HEK293 (cell line): ENCODE results near the gene SMIM31.

Experiments used
- CTCF ChIA-PET: fragments of 350-600 bp; formaldehyde crosslinking; extraction: SDS; loops from one replicate; lab custom pipeline; 2021; ENCODE audit warnings: antibody characterized with exemption; lab: Yijun Ruan, JAX
- POLR2A ChIA-PET: fragments of 300-600 bp; formaldehyde crosslinking; extraction: SDS; loops from one replicate; lab custom pipeline; 2020; ENCODE audit warnings: antibody characterized with exemption, inconsistent platforms; lab: Yijun Ruan, JAX
- H3K27ac ChIP-seq: fragments of 200-500 bp; sonication (Bioruptor generic); 2 replicates; pipeline ENCODE4 v1.5.1; 2014; ENCODE audit warnings: low read depth, low read length, control low read depth, inconsistent platforms; ENCODE audit errors: extremely low read depth
- H3K36me3 ChIP-seq, 2 experiments: fragments of 200-500 bp in 1 of 2; sonication (Bioruptor generic) in 1 of 2; 1 replicate in 1 of 2; 2 replicates in 1 of 2; pipeline ENCODE4 v1.5.1; 2014 to 2017; ENCODE audit warnings: inconsistent platforms in 2 of 2, low read length in 2 of 2; ENCODE audit not compliant: control insufficient read depth in 2 of 2, insufficient read depth in 1 of 2
- H3K4me1 ChIP-seq: fragments of 200-500 bp; sonication (Bioruptor generic); 2 replicates; pipeline ENCODE4 v1.5.1; 2014; ENCODE audit warnings: mild to moderate bottlenecking, low read length, inconsistent platforms; ENCODE audit not compliant: control insufficient read depth, insufficient read depth
- H3K4me3 ChIP-seq: 2 replicates; pipeline ENCODE4 v1.5.1; 2011; ENCODE audit warnings: low read depth, mild to moderate bottlenecking, control low read depth, low read length, moderate library complexity
- H3K9me3 ChIP-seq: fragments of 200-500 bp; sonication (Bioruptor generic); 2 replicates; pipeline ENCODE4 v1.5.1; 2014; ENCODE audit warnings: low read depth, low read length, inconsistent platforms; ENCODE audit not compliant: control insufficient read depth, insufficient read depth
- ELK4 ChIP-seq: IDR thresholded peaks from 2 replicates; pipeline ENCODE4 v1.6.1; 2011; ENCODE audit warnings: mild to moderate bottlenecking, low read depth, low read length, borderline replicate concordance
- GFI1B ChIP-seq: fragments of 450-650 bp; formaldehyde crosslinking; IDR thresholded peaks from 2 replicates; pipeline ENCODE4 v1.5.1; 2016; ENCODE audit warnings: missing biosample characterization, missing genetic modification characterization
- KLF7 ChIP-seq: fragments of 450-650 bp; formaldehyde crosslinking; IDR thresholded peaks from 2 replicates; pipeline ENCODE4 v1.5.1; 2016; ENCODE audit warnings: missing biosample characterization, missing genetic modification characterization, borderline replicate concordance
- KLF9 ChIP-seq: fragments of 450-650 bp; formaldehyde crosslinking; IDR thresholded peaks from 2 replicates; pipeline ENCODE4 v1.5.1; 2016; ENCODE audit warnings: missing biosample characterization, missing genetic modification characterization, low read depth
- OVOL3 ChIP-seq: fragments of 450-650 bp; formaldehyde crosslinking; IDR thresholded peaks from 2 replicates; pipeline ENCODE4 v1.5.1; 2016; ENCODE audit warnings: missing biosample characterization, missing genetic modification characterization
- PRDM4 ChIP-seq: fragments of 450-650 bp; formaldehyde crosslinking; IDR thresholded peaks from 2 replicates; pipeline ENCODE4 v1.5.1; 2017; ENCODE audit warnings: missing biosample characterization, missing genetic modification characterization
- SP2 ChIP-seq: fragments of 450-650 bp; formaldehyde crosslinking; IDR thresholded peaks from 2 replicates; pipeline ENCODE4 v1.5.1; 2016; ENCODE audit warnings: missing biosample characterization, missing genetic modification characterization
- ZBTB6 ChIP-seq: fragments of 450-650 bp; formaldehyde crosslinking; IDR thresholded peaks from 2 replicates; pipeline ENCODE4 v1.5.1; 2017; ENCODE audit warnings: missing biosample characterization, missing genetic modification characterization
- ZFHX2 ChIP-seq: fragments of 450-650 bp; formaldehyde crosslinking; conservative IDR thresholded peaks from 2 replicates; pipeline ENCODE4 v1.5.1; 2016; ENCODE audit warnings: missing biosample characterization, missing genetic modification characterization
- ZFP3 ChIP-seq: fragments of 450-650 bp; formaldehyde crosslinking; IDR thresholded peaks from 2 replicates; pipeline ENCODE4 v1.5.1; 2016; ENCODE audit warnings: low read depth, missing biosample characterization, missing genetic modification characterization
- ZNF148 ChIP-seq: fragments of 450-650 bp; formaldehyde crosslinking; IDR thresholded peaks from 2 replicates; pipeline ENCODE4 v1.5.0; 2017; ENCODE audit warnings: missing biosample characterization, missing genetic modification characterization, borderline replicate concordance
- ZNF155 ChIP-seq: fragments of 450-650 bp; formaldehyde crosslinking; IDR thresholded peaks from 2 replicates; pipeline ENCODE4 v1.5.1; 2016; ENCODE audit warnings: missing biosample characterization, missing genetic modification characterization
- ZNF223 ChIP-seq: fragments of 450-650 bp; formaldehyde crosslinking; IDR thresholded peaks from 2 replicates; pipeline ENCODE4 v1.5.1; 2016; ENCODE audit warnings: missing biosample characterization, missing genetic modification characterization
- ZNF311 ChIP-seq: fragments of 450-650 bp; formaldehyde crosslinking; IDR thresholded peaks from 2 replicates; pipeline ENCODE4 v1.5.1; 2017; ENCODE audit warnings: missing biosample characterization, missing genetic modification characterization, borderline replicate concordance
- ZNF473 ChIP-seq: fragments of 450-650 bp; formaldehyde crosslinking; IDR thresholded peaks from 2 replicates; pipeline ENCODE4 v1.5.1; 2017; ENCODE audit warnings: missing biosample characterization, missing genetic modification characterization
- ZNF521 ChIP-seq: fragments of 450-650 bp; formaldehyde crosslinking; IDR thresholded peaks from 2 replicates; pipeline ENCODE4 v1.5.1; 2017; ENCODE audit warnings: missing biosample characterization, mild to moderate bottlenecking, missing genetic modification characterization
- ZNF660 ChIP-seq: fragments of 450-650 bp; IDR thresholded peaks from 2 replicates; pipeline ENCODE4 v1.5.1; 2018; ENCODE audit warnings: missing biosample characterization, mild to moderate bottlenecking, missing genetic modification characterization
- ZNF701 ChIP-seq: fragments of 450-650 bp; formaldehyde crosslinking; IDR thresholded peaks from 2 replicates; pipeline ENCODE4 v1.5.1; 2016; ENCODE audit warnings: missing biosample characterization, missing genetic modification characterization
- ZNF785 ChIP-seq: fragments of 450-650 bp; formaldehyde crosslinking; IDR thresholded peaks from 2 replicates; pipeline ENCODE4 v1.5.1; 2016; ENCODE audit warnings: missing biosample characterization, missing genetic modification characterization

SMIM31 gene

GRCh38 chr4:164755432-164755831 is 1.5 kb downstream of the SMIM31 start:
- TF ChIP-seq ZNF473 (no peak), ZNF521 (tag by site-specific recombination) (no peak), ELK4 (no peak), ZNF785 (tag by site-specific recombination) (no peak), GFI1B (tag by site-specific recombination) (no peak), ZFP3 (tag by site-specific recombination) (no peak), ZBTB6 (tag by site-specific recombination) (no peak), ZNF701 (no peak), ZNF148 (tag by site-specific recombination) (no peak), ZFHX2 (tag by site-specific recombination) (no peak), ZNF155 (tag by site-specific recombination) (no peak), ZNF660 (tag by site-specific recombination) (no peak)
- no peaks in the 10 kb centered on the region for H3K36me3 ChIP-seq
- CTCF ChIA-PET, result no interaction called here
- H3K4me1 ChIP-seq, result 0 out of 2 replicates have a peak, but pooled peaks cover 2% of the 10 kb centered on the region
- H3K27ac ChIP-seq, result no peak overlapping the region
- no peak overlapping the region for H3K4me3 ChIP-seq
- POLR2A ChIA-PET, result no interaction called here
- no peaks in the 10 kb centered on the region for H3K9me3 ChIP-seq

GRCh38 chr4:164756686-164757085 is 2.8 kb downstream of the SMIM31 start:
- H3K36me3 ChIP-seq, result no peaks in the 10 kb centered on the region
- POLR2A ChIA-PET, result no interaction called here
- CTCF ChIA-PET, result no interaction called here
- H3K4me1 ChIP-seq, result 0 out of 2 replicates have a peak, but pooled peaks cover 2% of the 10 kb centered on the region
- TF ChIP-seq ZNF311 (tag by site-specific recombination), result no peak
- no peak for TF ChIP-seq PRDM4 (tag by site-specific recombination)
- TF ChIP-seq SP2 (tag by site-specific recombination), result no peak
- no peak for TF ChIP-seq ZNF223 (tag by site-specific recombination)
- TF ChIP-seq KLF9 (tag by site-specific recombination), result no peak
- TF ChIP-seq ZFHX2 (tag by site-specific recombination), result no peak
- no peak for TF ChIP-seq KLF7 (tag by site-specific recombination)
- TF ChIP-seq OVOL3 (tag by site-specific recombination), result no peak
- no peak overlapping the region for H3K4me3 ChIP-seq
- H3K9me3 ChIP-seq, result no peaks in the 10 kb centered on the region
- H3K27ac ChIP-seq, result no peak overlapping the region
